ENCODE results near the gene RMC1.

- TF ChIP-seq MAX (IDR thresholded peaks at IDR 0.05) (no peak), SRF (IDR thresholded peaks at IDR 0.05; ENCODE audit: low read depth) (no peak), CTCF (IDR thresholded peaks at IDR 0.05 in 2 of 3, conservative IDR thresholded peaks at IDR 0.05 in 1 of 3; ENCODE audit: borderline replicate concordance in 1 of 3, insufficient read depth in 1 of 3, low read depth in 2 of 3, low read length in 2 of 3) (no peak), SIN3A (IDR thresholded peaks at IDR 0.05; ENCODE audit: low read depth) (no peak), CBX3 (IDR thresholded peaks at IDR 0.05; ENCODE audit: low read depth) (no peak), EZH2 (IDR thresholded peaks at IDR 0.05) (no peak), POLR2A (IDR thresholded peaks at IDR 0.05; ENCODE audit: borderline replicate concordance, extremely low read depth, insufficient read depth, insufficient read length) (no peak), SP1 (IDR thresholded peaks at IDR 0.05; ENCODE audit: low read depth) (no peak), POLR2AphosphoS5 (IDR thresholded peaks at IDR 0.05; ENCODE audit: low read depth, low read length) (no peak), RAD21 (IDR thresholded peaks at IDR 0.05; ENCODE audit: low read depth) (no peak), YY1 (IDR thresholded peaks at IDR 0.05; ENCODE audit: extremely low read depth, insufficient replicate concordance, low read depth, low read length) (no peak), ATF3 (IDR thresholded peaks at IDR 0.05) (no peak)
These were observed 45.0 kb downstream of the RMC1 start for GRCh38 chr18:23548275-23548674.

Measured in HCT116 (cell line).